SK-N-SH (cell line): ENCODE data around the gene BTG3.

ENCODE experiments used
- CHD2 ChIP-seq: fragments of 150-350 bp; IDR thresholded peaks from 2 replicates; pipeline ENCODE4 v1.6.1; 2018; ENCODE audit warnings: low read length; ENCODE audit not compliant: partially characterized antibody
- CTCF ChIP-seq: fragments of 200-600 bp; sonication (generic); IDR thresholded peaks from 2 replicates; pipeline ENCODE4 v1.6.1; 2017; ENCODE audit warnings: antibody characterized with exemption, mild to moderate bottlenecking, moderate library complexity
- FOXJ3 ChIP-seq: sonication (generic); formaldehyde crosslinking; IDR thresholded peaks from 2 replicates; pipeline ENCODE4 v1.5.1; 2020; ENCODE audit warnings: mild to moderate bottlenecking, missing genetic modification reagents
- IRF3 ChIP-seq: fragments of 150-350 bp; IDR thresholded peaks from 2 replicates; pipeline ENCODE4 v1.6.1; 2016; ENCODE audit warnings: mild to moderate bottlenecking, low read depth, low read length
- JUND ChIP-seq: IDR thresholded peaks from 2 replicates; pipeline ENCODE4 v1.4.0; 2012
- MAX ChIP-seq: IDR thresholded peaks from 2 replicates; pipeline ENCODE4 v1.4.0; 2012; ENCODE audit warnings: low read depth
- NRF1 ChIP-seq: IDR thresholded peaks from 2 replicates; pipeline ENCODE4 v1.6.1; 2012; ENCODE audit warnings: low read depth, mild to moderate bottlenecking, low read length
- POLR2AphosphoS5 ChIP-seq: IDR thresholded peaks from 2 replicates; pipeline ENCODE4 v1.6.1; 2012; ENCODE audit warnings: low read depth, low read length
- SMC3 ChIP-seq: IDR thresholded peaks from 2 replicates; pipeline ENCODE4 v1.6.1; 2012; ENCODE audit warnings: low read depth, low read length, improper control_type of control experiment
- TAF1 ChIP-seq: IDR thresholded peaks from 2 replicates; pipeline ENCODE4 v1.6.1; 2012; ENCODE audit warnings: low read depth, mild to moderate bottlenecking, low read length, moderate library complexity, borderline replicate concordance

GRCh38 chr21:17572431-17572830 lies 40.3 kb downstream of the BTG3 start:
- TF ChIP-seq CTCF = no peak
- TF ChIP-seq JUND = no peak
- TF ChIP-seq MAX = no peak
- TF ChIP-seq POLR2AphosphoS5 = no peak
- no peak for TF ChIP-seq FOXJ3 (CRISPR knock-in tag)
- TF ChIP-seq CHD2 = no peak
- no peak for TF ChIP-seq IRF3
- TF ChIP-seq SMC3 = no peak
- no peak for TF ChIP-seq TAF1
- TF ChIP-seq NRF1 = no peak
